A673 (cell line): ENCODE measurements around the gene TNS3. TPM values are rescaled to one million over a fixed set of nuclear protein-coding genes. Genes with fewer than 3 reads are reported as not detected.

Source experiments
- BruUV-seq: library from RNA; stranded (reverse); fragments of 400-500 nt; replicated peaks from 2 replicates; lab custom pipeline; 2021; lab: Mats Ljungman, UMichigan
- CTCF ChIA-PET: fragments of 300-600 bp; sonication (Branson Sonifier 250); formaldehyde crosslinking; loops from one replicate; lab custom pipeline; 2022; ENCODE audit warnings: antibody characterized with exemption; lab: Charles Lee
- POLR2A ChIA-PET: fragments of 300-600 bp; sonication (Branson Sonifier 250); formaldehyde crosslinking; loops from one replicate; lab custom pipeline; 2022; ENCODE audit warnings: antibody characterized with exemption; ENCODE audit not compliant: low non-redundant PET; lab: Charles Lee
- DNase-seq: peaks from one replicate; pipeline ENCODE4 v3.0.0-alpha.2; 2015; ENCODE audit warnings: low spot score
- H3K27ac ChIP-seq: fragments of 200-600 bp; sonication (generic); 2 replicates; pipeline ENCODE4 v1.5.1; 2016; ENCODE audit warnings: mixed run types, low read depth, mild to moderate bottlenecking, mixed read lengths, antibody characterized with exemption, low read length; ENCODE audit not compliant: poor library complexity, severe bottlenecking
- H3K27me3 ChIP-seq: fragments of 200-600 bp; sonication (generic); replicated peaks from 2 replicates; pipeline ENCODE4 v1.6.1; 2017; ENCODE audit warnings: mixed run types, low read depth, mild to moderate bottlenecking, mixed read lengths, antibody characterized with exemption, low read length; ENCODE audit not compliant: insufficient read depth, poor library complexity
- H3K36me3 ChIP-seq: fragments of 200-600 bp; sonication (generic); 2 replicates; pipeline ENCODE4 v1.6.1; 2016; ENCODE audit warnings: mixed run types, mild to moderate bottlenecking, mixed read lengths, antibody characterized with exemption, low read length; ENCODE audit not compliant: insufficient read depth, poor library complexity, severe bottlenecking
- H3K4me1 ChIP-seq: fragments of 200-600 bp; sonication (generic); 2 replicates; pipeline ENCODE4 v1.6.1; 2017; ENCODE audit warnings: mixed run types, mild to moderate bottlenecking, mixed read lengths, antibody characterized with exemption, low read length; ENCODE audit not compliant: insufficient read depth, poor library complexity, severe bottlenecking
- H3K4me3 ChIP-seq: fragments of 200-600 bp; sonication (generic); 2 replicates; pipeline ENCODE4 v1.5.1; 2016; ENCODE audit warnings: low read depth, mixed run types, mild to moderate bottlenecking, mixed read lengths, low read length; ENCODE audit not compliant: poor library complexity, severe bottlenecking
- H3K9me3 ChIP-seq: fragments of 200-600 bp; sonication (generic); 2 replicates; pipeline ENCODE4 v1.6.1; 2016; ENCODE audit warnings: mixed run types, low read depth, mild to moderate bottlenecking, mixed read lengths, antibody characterized with exemption, low read length; ENCODE audit not compliant: poor library complexity, severe bottlenecking
- CTCF ChIP-seq: fragments of 300-800, 200-600 bp; sonication (generic); conservative IDR thresholded peaks from 2 replicates; pipeline ENCODE4 v1.5.1; 2017; ENCODE audit warnings: low read depth, mild to moderate bottlenecking, antibody characterized with exemption, low read length, moderate library complexity, mixed read lengths
- EZH2 ChIP-seq: fragments of 200-600 bp; sonication (generic); IDR thresholded peaks from 2 replicates; pipeline ENCODE4 v1.6.1; 2017; ENCODE audit warnings: borderline replicate concordance, low read depth, mild to moderate bottlenecking, mixed read lengths, antibody characterized with exemption, low read length; ENCODE audit not compliant: poor library complexity, severe bottlenecking
- intact Hi-C: fragments of 100-400 bp; cut with micrococcal nuclease; formaldehyde crosslinking; loops from one replicate; pipeline ENCODE4 v1.10.0; 2022; ENCODE audit not compliant: unreplicated experiment
- total RNA-seq: library from RNA; stranded (reverse); gene quantifications from 2 replicates; pipeline ENCODE4 v1.2.3, GENCODE V29; 2021

The TNS3 gene
- total RNA-seq, 1 experiment from 2014 or later: not detected

GRCh38 chr7:47386273-47386835 is 195.6 kb downstream of the TNS3 start:
- no peaks in the 10 kb centered on the region for H3K36me3 ChIP-seq
- BruUV-seq: no TSS peak

GRCh38 chr7:47385536-47386125 is 196.3 kb downstream of the TNS3 start:
- TF ChIP-seq EZH2 (no peak), CTCF (no peak)
- Histone ChIP-seq H3K27ac (no peak overlapping the region), H3K27me3 (peaks cover 71% of the 10 kb centered on the region), H3K4me3 (no peak overlapping the region), H3K4me1 (no peaks in the 10 kb centered on the region), H3K9me3 (no peaks in the 10 kb centered on the region), H3K36me3 (no peaks in the 10 kb centered on the region)
- ChIA-PET CTCF (no interaction called here), POLR2A (no interaction called here)
- intact Hi-C loops: no loop called here
- no peak for DNase-seq
- no TSS peak for BruUV-seq

More at GRCh38 chr7:47386273-47386835, 195.6 kb downstream of the TNS3 start:
- Histone ChIP-seq H3K4me1 (no peaks in the 10 kb centered on the region), H3K4me3 (no peak overlapping the region), H3K27me3 (peaks cover 70% of the 10 kb centered on the region), H3K27ac (no peak overlapping the region), H3K9me3 (no peaks in the 10 kb centered on the region)
- ChIA-PET POLR2A (no interaction called here), CTCF (no interaction called here)
- no peak for DNase-seq
- intact Hi-C loops: no loop called here
- no peak for TF ChIP-seq CTCF
- no peak for TF ChIP-seq EZH2

- H3K27ac ChIP-seq: no peak overlapping the region
- H3K4me3 ChIP-seq: no peak overlapping the region
- CTCF ChIA-PET: no interaction called here
- no peaks in the 10 kb centered on the region for H3K36me3 ChIP-seq
- BruUV-seq: no TSS peak
- H3K27me3 ChIP-seq: peaks cover 71% of the 10 kb centered on the region
- intact Hi-C loops: no loop called here
- no peaks in the 10 kb centered on the region for H3K9me3 ChIP-seq
- no peak for DNase-seq
- no peaks in the 10 kb centered on the region for H3K4me1 ChIP-seq
- POLR2A ChIA-PET: no interaction called here
- TF ChIP-seq CTCF (no peak), EZH2 (no peak)
Observed at GRCh38 chr7:47384755-47385535, 197.0 kb downstream of the TNS3 start.
